Putamen (tissue), 1 donor: Measurements from ENCODE around the gene GPR61.

Experiments used
- DNase-seq: peaks from one replicate; pipeline ENCODE4 v3.0.0-alpha.2; 2016; ENCODE audit warnings: low spot score

Gene GPR61

DNA sequence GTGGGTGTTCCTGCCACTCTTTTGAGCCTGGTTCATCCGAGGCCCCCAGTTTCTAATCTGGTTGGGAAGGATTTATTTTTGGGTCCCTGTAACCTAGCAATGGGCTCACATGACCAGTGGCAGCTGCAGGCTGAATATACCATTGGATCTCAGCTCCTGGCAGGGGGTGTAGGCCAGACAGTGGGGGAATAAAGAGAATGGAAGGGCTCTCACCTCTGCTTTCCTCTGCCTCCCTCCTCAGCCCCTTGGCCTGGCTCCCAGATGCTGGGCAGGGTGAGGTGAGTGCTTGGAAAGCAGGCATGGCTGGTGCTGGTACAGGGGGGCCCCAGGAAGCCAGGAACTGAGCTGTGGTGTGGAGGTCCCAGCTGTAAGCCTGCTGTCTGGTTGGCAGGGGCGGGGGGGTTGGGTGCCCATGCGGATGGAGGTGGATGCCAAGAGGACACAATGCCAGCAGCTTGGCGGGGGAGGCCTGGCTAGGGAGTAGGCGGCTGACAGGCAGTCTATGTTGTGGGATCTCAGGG, 3.6 kb upstream of the GPR61 start:
- peak; percentile 74 for DNase-seq

DNA sequence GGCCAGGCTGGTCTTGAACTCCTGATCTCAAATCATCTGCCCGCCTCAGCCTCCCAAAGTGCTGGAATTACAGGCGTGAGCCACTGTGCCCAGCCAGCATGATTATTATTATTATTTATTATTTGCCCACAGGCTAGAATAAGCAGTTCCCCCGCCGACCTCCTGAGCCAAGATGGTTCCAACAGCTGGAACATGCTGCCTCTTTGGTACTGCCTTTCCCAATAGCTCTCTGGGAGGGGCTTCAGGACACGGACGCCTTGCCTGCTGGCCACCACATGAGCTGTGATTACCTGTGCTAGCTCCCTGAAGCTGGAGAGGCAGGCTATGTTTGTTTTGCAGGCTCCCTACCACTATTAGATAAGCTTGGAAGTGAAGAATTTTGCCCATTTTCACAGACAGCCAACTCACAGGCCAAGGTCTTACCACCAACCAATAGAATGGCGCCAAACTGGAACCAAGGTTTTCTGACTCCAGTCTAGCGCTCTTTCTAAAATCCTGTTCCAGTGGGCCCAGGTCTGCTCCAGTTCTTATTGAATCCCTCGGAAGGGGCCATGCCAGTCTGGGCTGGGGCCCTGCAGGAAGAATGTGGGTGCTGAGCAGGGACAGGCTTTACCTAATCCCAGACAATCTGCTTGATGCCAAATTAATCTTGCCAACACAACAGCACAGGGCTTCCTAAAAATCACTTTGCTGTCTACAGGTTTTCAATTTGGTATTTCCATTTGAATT, 2.1 kb upstream of the GPR61 start:
- DNase-seq = no peak

DNA sequence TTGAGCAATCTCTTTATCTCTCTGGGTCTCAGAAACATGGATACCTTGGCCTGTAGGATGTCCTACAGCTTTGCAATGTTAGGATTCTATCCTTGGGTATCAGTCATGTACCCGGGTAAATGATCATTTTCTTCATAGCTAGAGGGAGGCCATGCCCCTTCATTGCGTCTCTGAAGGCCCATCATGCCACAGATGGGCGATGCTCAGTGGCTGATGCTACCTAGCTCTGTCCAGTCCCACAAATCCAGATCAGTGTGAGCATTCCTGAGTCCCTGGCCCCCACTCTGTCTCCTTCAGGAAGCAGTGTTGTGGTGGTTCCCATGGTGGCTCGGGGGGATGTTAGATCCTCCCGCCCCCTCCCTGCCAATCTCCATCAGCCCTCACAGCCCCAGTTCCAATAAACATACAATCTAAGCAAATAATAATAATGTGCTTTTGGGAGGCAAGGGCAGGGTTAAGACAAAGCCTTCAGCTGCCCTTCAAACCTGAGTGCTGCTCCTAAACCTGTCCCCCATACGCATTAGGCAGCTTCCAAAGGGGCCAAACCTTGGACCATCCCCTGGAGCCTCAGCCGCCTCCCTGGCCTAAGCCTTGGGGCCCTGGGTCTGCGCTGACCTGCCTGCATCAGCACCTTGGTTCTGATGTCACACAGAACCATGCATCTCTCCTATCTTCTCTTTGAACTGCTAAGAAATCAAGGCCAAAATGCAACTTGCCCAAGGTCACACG, 681 bp upstream of the GPR61 start:
- no peak for DNase-seq

DNA sequence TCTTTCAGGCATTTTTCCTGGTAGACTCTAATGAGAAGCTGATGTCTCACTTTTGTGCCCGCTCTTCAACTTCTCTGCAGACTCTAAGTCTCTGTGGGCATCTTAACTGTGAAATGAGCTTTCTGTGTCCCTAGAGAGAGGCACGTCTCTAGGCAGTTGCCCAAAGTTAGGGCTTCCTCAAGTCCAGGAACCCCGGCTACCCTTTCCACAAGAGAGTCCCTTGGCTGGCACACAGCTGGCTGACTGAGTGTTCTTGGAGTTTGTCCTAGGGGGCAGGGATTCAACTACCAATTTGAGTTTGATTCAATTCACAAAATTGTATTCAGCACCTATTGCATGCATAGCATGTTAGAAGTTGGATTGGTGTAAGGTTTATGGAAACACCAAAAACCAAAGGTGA, 1.4 kb downstream of the GPR61 start:
- DNase-seq = no peak

DNA sequence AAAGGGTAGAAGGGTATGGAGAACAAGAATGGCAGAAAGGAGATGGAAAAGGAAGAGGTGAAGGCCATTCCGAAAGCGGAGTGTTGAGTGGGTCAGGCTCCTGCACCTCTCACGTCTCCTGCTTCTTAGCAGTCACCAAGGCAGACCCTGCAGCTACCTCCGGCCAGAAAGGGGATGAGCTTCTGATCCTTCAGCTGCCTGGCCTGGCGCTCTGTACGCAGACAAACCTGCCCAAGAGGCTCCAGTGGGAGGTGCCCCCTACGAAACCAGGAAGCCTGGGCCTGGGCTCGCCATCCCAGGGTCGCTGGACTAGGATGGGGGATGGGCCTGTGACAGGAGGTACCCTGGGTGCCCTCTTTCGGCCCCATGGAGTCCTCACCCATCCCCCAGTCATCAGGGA, 3.0 kb downstream of the GPR61 start:
- no peak for DNase-seq

DNA sequence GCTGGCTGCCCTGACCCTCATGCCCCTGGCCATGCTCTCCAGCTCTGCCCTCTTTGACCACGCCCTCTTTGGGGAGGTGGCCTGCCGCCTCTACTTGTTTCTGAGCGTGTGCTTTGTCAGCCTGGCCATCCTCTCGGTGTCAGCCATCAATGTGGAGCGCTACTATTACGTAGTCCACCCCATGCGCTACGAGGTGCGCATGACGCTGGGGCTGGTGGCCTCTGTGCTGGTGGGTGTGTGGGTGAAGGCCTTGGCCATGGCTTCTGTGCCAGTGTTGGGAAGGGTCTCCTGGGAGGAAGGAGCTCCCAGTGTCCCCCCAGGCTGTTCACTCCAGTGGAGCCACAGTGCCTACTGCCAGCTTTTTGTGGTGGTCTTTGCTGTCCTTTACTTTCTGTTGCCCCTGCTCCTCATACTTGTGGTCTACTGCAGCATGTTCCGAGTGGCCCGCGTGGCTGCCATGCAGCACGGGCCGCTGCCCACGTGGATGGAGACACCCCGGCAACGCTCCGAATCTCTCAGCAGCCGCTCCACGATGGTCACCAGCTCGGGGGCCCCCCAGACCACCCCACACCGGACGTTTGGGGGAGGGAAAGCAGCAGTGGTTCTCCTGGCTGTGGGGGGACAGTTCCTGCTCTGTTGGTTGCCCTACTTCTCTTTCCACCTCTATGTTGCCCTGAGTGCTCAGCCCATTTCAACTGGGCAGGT, 3.8 kb downstream of the GPR61 start:
- DNase-seq = no peak

DNA sequence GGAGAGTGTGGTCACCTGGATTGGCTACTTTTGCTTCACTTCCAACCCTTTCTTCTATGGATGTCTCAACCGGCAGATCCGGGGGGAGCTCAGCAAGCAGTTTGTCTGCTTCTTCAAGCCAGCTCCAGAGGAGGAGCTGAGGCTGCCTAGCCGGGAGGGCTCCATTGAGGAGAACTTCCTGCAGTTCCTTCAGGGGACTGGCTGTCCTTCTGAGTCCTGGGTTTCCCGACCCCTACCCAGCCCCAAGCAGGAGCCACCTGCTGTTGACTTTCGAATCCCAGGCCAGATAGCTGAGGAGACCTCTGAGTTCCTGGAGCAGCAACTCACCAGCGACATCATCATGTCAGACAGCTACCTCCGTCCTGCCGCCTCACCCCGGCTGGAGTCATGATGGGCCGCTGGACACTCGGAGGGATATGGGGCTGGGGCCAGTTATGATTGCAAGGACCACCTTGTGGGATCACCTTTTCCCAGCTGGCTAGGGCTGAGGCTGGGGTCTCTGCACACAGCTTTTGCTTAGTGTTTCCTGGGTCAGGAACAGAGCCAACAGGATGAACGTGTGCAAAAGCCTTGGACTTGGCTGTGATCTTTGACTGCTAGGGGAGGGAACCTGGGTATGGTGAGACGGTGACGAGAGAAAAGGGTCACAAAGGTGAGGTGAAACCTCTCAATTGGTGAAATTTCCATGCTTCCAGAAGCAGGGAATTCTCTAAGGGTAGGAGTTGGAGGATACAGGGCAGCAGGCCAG, 4.5 kb downstream of the GPR61 start:
- no peak for DNase-seq

DNA sequence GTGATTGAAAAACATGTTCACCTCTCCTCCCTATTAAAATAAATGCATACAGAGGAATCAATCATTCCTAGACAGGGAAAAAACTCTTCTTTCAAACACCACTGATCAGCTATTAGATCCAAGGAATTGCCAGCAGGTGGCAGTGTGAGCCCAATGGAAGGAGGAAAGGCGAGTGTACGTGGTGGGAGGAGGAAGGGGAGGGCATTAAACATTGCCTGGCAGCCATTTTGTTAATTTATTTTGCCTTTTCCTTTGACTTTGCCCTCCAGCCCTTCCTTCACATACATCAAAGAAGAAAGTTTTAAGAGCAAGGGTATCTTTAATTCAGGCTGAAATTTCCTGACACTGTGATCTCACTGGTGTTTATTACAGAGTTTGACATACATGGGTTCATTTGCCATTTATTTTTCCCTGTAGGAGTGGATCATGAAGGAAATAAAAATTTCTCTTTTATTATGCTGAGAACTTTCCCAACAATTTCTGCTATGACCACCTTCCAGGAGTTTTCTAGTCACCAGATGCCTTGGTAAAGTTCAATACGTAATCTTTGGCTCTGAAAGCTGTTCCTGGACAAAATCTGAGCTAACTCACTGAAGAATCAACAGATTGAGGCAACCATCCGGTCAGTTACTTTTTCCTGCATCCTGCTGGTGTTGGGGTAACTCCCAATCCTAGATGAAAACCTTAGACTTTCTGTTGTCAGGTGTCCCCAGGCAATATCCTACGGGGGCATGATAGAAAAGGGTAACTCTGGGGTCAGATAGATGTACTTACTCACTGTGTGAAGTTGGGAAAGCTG, 6.8 kb downstream of the GPR61 start:
- peak; percentile 89 for DNase-seq

DNA sequence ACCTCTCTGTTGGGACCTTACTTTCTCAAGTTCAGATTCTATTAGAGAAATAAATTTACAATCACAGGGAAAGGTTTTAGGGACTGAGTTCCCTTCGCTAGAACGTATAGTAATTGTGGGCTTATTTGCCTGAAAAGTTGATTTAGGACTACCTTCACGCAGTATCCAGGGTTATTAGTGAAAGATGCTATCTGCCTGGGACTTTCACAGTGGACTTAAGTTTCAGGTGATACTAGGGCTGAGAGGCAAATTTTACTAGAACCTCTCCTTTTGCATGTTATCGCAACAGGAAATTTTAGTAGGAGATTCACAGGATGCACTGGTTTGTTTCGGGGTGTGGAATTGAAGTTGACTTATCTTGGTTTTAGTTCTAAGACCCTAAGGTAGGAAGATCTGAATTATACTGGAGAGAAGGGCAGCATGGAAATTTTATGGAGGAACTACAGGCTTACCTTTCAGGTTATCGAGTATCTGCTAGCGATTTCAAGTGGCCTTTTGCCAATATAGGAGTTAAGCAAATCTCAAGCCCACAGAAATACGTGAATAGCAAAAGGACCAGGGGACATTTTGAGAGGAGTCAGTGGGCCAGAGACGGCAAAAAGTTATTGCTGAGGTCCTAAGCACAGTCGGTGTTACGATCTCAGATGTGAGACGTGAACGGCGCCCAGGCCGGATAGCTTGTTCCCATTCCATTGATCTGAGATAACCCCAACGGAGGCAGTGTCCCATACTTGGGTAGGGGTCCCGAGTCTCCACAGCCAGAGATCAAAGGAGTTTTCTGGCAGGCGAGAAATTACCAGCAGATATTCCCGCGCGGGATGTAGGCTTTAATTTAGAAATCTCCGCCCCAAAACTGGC, 8.0 kb downstream of the GPR61 start:
- no peak for DNase-seq

DNA sequence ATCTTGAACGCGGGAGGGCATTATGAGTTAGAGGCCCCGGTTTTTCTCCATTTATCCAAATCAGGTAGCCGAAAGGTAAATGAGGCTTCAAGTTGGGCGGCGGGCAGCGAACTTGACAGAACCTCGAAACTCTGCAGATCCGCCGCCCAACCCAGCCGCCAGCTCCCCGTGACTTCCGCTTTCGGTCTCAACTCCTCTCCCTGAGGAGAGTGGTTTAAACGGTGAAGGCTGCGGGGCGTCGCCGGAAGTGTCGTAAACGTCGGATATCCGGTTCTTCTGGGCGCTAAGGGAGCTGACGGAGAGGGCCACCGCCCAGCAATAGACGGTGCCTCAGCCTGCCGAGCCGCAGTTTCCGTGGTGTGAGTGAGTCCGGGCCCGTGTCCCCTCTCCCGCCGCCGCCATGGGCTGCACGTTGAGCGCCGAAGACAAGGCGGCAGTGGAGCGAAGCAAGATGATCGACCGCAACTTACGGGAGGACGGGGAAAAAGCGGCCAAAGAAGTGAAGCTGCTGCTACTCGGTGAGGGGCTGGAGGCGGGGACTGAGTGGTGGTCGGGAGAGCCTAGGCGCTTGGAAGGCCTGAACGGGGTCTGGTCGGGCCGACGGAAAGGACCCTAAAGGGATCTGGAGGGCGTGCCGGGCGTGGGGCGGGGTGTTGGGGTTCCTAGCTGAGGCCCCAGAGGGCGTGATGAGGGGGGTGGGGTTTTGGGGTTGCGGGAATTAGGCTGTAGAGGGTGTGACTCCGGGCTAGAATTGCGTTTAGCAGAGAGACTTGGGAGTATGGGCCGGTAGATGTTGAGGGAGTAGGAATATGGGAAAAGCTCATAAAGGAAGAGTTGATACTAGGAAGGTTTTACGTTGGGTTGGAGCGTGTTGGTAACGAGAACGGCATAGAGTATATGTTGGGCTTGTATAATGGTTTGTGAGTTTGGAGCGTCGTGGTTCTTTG, 8.9 kb downstream of the GPR61 start, which contains the start of gene GNAI3:
GNAI3 (plus strand) TSS at position 295 of the 947 bp plus-strand sequence; CDS start at position 401, 106 bp downstream.
- DNase-seq = peak; percentile 96

DNA sequence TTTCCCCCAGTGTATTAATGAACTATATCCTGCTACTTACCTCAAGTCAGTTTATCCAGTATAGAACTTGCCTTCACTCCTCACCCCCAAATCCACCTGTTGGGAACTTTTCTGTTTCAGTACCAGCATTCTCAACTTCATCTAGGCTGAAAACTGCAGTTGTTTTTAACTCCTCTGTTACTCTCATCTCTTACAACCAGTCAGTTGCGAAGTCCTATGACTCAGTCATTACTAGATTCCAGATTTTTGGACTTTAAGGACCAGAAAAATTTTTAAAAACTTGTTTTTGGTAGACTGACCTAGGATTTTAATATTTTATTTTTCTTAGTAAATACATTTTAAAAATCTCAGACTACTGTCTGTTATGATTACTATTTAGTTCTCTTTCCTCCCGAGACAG, 16.9 kb downstream of the GPR61 start:
- no peak for DNase-seq

DNA sequence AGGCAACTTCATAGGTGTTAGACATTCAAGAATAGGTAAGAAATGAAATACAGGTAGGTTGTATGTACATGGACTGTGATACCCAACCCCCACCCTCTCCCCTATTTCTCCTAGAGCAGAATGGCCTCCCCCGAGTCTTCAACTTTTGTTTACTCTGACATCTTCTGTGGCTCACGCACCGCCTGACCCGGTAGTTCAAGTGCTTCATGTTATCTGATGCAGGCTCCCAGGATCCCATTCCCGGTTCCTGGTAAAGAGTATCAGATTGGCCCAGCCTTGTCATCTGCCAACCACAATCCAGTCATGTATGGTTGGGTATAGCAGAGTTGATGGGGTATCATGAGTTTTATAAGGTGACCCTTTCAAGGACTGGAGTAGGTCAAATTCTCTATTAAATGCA, 17.8 kb downstream of the GPR61 start:
- DNase-seq = no peak

DNA sequence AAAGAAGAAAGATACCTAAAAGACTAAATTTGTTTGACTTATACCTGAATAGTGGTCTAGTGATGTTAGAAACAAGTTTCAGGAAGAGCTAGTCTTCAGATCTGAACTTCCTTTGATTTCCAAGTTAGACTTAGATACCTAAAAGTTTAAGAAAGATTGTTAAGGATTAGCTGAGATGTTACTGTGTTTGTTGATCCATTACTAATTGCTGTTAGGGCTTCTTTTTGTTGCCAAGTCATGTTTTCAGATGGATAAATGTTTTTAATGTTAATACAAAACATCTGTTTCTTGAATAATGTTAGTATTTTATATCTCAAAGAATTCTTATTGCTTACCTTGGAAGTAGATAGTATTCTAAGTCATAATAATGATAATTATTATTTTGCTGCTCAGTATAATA, 20.3 kb downstream of the GPR61 start:
- DNase-seq = no peak

DNA sequence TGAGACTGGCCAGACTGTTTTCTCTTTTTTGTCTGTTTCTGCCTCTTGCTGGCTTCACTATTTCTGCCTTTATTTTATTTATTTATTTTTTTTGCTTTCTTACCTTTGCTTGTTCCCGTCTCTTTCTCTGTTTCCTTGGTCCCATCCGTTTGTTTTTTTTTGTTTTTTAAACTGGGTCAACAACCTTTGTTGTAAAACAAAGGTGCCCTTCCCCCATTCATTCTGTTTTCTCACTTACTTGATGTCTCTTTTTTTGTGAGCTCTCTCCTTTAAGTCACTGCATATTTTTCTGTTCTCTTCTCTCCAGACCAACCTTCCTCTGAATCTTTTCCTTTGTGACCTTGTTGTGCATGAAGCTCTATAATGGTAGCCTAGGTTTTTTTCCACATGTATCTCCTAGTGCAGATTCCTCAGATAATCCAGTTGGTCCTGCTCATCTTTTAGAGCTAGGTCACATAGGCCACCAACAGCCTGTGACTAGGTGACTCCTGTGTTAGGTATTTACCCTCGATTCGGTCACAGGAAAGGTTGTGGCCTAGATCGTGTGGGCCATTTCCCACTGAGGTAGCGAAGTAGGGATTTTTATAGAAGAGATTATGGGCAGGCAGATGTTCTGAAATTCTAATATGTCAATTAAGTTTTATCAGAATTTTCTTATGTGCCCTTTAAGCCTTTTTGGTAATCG, 24.7 kb downstream of the GPR61 start:
- DNase-seq = no peak

DNA sequence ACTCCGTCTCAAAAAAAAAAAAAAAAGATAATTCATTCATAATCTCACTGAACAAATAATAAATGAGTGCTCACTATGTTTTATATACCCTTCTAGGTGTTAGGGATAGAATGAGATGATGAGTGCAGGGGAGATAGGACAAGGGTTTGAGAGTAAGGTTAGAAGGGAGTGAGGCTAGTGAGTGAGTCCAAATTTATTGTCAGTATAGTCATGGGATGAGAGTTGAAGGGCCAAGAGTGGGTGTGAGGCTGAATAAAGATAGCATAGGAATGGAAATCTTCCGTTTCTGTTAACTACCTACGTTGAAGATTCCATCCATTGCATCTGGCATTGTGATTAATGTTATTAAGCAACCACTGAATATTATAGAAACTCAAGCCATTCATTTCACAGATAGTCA, 25.6 kb downstream of the GPR61 start:
- no peak for DNase-seq

DNA sequence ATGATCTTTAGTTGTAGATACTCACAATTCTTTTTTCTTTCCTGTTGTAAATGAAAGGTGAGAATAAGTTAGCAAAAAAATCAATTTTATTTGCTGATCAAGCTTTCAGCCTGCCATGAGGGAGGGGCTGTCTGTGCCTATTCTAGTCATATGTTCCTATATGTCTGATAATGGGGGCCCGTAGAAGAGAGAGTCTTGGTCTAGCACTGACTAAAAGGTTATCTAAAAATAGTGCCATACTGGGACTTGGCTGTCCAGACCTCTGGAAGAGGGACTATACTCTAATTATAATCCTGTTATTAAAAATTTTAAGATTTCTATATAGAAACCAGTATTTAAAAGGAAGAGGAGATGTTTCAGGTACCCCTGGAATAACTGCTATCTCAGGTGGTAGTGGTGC, 27.3 kb downstream of the GPR61 start:
- DNase-seq = no peak

DNA sequence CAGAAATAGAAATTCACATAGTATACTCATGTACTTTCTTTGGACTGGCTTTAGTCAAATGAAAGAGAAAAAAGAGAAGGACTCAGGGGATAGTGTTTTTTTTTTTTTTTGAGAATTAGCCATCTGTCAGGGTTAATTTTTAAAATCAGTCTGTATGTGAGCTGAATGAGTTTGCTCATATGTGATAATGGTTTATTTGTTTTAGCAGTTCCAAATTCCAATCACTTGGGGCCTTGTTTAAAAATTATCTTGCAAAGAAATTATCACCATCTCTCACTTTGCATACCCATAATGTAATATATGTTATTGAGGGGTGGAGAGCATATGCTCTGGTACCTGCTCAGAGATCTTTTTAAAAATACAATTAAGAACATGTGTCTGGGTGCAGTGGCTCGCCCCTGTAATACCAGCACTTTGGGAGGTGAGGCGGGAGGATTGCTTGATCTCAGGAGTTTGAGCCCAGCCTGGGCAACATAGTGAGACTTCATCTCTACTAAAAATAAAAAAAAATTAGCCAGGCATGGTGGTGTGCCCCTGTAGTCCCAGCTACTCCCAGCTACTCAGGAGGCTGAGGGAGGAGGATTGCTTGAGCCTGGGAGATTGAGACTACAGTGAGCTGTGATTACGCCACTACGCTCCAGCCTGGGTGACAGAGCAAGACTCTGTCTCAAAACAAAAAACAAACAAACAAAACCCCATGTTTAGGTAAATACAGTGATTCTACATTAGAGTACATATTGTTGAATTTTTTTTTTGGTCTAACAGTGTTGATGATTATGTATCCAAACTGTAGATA, 28.4 kb downstream of the GPR61 start:
- no peak for DNase-seq

DNA sequence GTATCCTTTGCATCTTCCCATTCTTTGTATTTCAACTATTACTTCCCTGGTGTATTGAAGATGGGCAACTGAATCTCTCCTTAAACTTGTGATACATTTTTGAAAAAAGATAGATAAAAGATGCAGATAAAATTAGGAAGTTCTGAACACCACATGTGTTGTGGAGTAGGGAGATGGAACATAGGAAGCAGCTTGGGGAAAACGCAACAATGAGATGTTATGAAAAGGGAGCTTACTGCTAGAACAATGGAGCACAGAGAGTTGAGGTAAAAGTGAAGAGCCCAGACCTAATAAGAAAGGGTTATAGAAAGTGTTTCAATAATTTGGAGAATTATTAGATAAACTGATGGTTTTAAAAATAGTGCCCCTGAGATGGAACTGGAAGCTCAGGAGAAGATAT, 29.7 kb downstream of the GPR61 start:
- DNase-seq = no peak
